ENCODE measurements around the gene CNTN4.

Gene CNTN4

DNA sequence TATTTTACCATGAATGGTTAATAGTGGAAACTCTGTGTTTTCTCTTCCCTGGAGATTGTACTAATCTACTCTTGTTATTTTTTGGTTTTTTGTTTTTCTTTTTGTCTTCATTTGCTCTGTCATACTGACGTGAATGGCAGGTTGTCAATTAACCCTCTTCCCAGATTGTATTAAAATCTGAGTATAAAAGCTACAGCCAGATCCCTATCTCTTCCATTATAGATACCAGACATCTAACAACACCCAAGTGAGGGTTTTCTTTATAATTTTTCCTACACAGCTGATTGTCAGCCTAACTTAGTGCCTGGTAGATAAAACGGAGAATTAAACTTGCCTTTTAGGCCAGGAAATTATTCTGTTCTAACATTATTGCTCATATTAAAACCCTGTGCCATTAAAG lies 848.9 kb downstream of the CNTN4 start:
- Histone ChIP-seq H3K27ac (no peak overlapping the region), H3K36me3 (no peaks in the 10 kb centered on the region), H3K9me3 (ENCODE audit: severe bottlenecking) (no peaks in the 10 kb centered on the region), H3K27me3 (ENCODE audit: insufficient read depth, low read depth, severe bottlenecking) (no peaks in the 10 kb centered on the region), H3K4me3 (ENCODE audit: low read depth, low read length) (no peak overlapping the region)
- DNase-seq, result no peak
- TF ChIP-seq, protein P1, sequence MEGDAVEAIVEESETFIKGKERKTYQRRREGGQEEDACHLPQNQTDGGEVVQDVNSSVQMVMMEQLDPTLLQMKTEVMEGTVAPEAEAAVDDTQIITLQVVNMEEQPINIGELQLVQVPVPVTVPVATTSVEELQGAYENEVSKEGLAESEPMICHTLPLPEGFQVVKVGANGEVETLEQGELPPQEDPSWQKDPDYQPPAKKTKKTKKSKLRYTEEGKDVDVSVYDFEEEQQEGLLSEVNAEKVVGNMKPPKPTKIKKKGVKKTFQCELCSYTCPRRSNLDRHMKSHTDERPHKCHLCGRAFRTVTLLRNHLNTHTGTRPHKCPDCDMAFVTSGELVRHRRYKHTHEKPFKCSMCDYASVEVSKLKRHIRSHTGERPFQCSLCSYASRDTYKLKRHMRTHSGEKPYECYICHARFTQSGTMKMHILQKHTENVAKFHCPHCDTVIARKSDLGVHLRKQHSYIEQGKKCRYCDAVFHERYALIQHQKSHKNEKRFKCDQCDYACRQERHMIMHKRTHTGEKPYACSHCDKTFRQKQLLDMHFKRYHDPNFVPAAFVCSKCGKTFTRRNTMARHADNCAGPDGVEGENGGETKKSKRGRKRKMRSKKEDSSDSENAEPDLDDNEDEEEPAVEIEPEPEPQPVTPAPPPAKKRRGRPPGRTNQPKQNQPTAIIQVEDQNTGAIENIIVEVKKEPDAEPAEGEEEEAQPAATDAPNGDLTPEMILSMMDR (IDR thresholded peaks at IDR 0.05; ENCODE audit: low read depth, low read length), result no peak

DNA sequence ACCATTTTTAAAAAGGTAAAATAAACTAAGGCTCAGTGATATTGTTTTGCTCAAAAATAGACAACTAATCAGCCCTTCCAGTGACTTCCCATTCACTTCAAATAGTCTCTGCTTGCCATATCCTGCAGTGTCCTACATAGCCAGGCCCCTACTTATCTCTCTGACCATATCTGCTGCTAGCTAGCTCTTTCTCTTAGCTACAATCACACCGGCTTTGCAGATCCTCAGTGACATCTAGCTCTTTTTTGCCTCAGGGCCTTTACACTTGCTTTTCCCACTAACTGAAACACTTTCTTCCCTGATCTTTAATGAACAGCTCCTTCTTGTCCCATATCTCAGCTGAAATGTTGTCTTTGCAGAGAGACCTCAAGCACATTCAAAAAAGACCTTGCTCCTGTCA lies 850.2 kb downstream of the CNTN4 start:
- TF ChIP-seq, protein P1 (IDR thresholded peaks at IDR 0.05; ENCODE audit: low read depth, low read length), result no peak
- DNase-seq, result no peak

DNA sequence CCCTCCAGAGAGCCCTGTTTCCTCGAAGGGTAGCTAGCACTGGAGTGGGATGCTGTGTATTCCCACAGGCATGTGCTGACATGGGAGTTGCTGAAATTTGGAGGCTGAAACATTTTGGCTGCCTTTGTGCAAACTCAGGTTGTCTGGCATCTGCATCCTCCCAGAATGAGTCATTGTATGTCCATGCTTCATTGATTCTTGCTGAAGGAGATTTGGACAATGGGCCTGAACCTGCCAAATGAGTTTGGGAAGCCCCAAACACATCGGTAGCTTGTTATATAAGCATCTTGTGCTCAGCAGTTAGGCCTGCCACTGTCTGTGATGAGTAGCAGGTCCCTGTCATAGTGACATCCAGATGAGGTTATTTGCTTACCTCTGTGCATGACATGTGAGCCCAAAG lies 851.5 kb downstream of the CNTN4 start:
- Histone ChIP-seq H3K4me3 (ENCODE audit: low read depth, low read length) (no peak overlapping the region), H3K9me3 (ENCODE audit: severe bottlenecking) (no peaks in the 10 kb centered on the region), H3K36me3 (no peaks in the 10 kb centered on the region), H3K27ac (no peak overlapping the region), H3K27me3 (ENCODE audit: insufficient read depth, low read depth, severe bottlenecking) (no peaks in the 10 kb centered on the region)
- TF ChIP-seq, protein P1 (IDR thresholded peaks at IDR 0.05; ENCODE audit: low read depth, low read length), result no peak
- no peak for DNase-seq

More for the DNA sequence above, 850.2 kb downstream of the CNTN4 start:
- H3K9me3 ChIP-seq (ENCODE audit: severe bottlenecking), result no peaks in the 10 kb centered on the region
- H3K4me3 ChIP-seq (ENCODE audit: low read depth, low read length), result no peak overlapping the region
- H3K27me3 ChIP-seq (ENCODE audit: insufficient read depth, low read depth, severe bottlenecking), result no peaks in the 10 kb centered on the region
- no peaks in the 10 kb centered on the region for H3K36me3 ChIP-seq
- no peak overlapping the region for H3K27ac ChIP-seq

DNA sequence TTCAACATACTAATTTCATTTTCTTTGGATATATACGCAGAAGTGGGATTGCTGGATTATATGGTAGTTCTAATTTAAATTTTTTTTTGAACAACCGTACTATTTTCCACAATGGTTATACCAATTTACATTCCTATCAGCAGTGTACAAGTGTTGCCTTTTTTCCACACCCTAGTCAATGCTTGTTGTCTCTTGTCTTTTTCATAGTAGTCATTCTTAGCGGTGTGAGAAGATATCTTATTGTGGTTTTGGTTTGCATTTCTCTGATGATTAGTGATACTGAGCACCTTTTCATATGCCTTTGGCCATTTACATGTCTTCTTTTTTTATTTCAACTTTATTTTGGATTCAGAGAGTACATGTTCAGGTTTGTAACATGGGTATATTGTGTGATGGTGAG lies 858.4 kb downstream of the CNTN4 start:
- no peaks in the 10 kb centered on the region for H3K27me3 ChIP-seq (ENCODE audit: insufficient read depth, low read depth, severe bottlenecking)
- H3K36me3 ChIP-seq, result no peaks in the 10 kb centered on the region
- H3K9me3 ChIP-seq (ENCODE audit: severe bottlenecking), result no peaks in the 10 kb centered on the region
- TF ChIP-seq, protein P1 (IDR thresholded peaks at IDR 0.05; ENCODE audit: low read depth, low read length), result no peak
- no peak overlapping the region for H3K27ac ChIP-seq
- no peak for DNase-seq
- H3K4me3 ChIP-seq (ENCODE audit: low read depth, low read length), result no peak overlapping the region

DNA sequence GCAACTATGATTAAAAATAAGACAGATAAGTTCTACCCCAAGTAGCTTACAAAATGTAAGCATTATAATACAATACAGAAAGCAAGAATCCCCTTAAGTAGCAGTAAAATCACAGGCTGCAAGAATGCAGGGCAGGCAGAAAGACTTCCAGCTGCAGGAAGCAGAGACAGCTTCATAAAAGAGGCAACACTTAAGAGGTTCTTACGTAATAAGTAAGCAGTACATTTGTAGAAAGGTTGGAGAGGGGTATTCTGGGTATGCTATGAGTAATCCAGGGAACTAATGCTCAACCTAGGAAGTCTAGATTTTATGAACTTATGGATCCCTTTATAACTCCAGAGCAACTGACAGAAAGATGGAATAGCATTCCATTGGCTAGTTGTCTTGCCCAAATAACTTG lies 859.9 kb downstream of the CNTN4 start:
- TF ChIP-seq, protein P1 (IDR thresholded peaks at IDR 0.05; ENCODE audit: low read depth, low read length), result no peak
- DNase-seq, result no peak
- no peak overlapping the region for H3K4me3 ChIP-seq (ENCODE audit: low read depth, low read length)
- no peaks in the 10 kb centered on the region for H3K9me3 ChIP-seq (ENCODE audit: severe bottlenecking)
- no peaks in the 10 kb centered on the region for H3K36me3 ChIP-seq
- H3K27me3 ChIP-seq (ENCODE audit: insufficient read depth, low read depth, severe bottlenecking), result no peaks in the 10 kb centered on the region
- no peak overlapping the region for H3K27ac ChIP-seq

DNA sequence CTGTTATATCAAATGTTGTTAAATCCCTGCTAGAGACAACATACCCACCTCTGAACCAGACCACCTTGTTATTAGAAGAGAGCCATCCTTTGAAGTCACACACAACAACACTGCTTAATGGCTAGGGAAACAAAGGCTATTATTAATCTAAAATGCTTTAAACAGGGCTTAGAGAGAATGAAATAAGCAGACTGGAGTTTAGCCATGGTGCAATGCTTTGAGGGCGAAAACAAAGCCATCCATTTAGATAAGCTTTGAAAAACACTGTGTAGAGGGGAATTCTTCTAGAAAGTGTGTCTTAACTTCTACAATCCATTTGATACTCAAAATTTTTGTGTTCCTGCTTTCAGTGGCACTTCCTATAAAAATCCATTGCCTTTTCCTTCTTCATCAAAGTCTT lies 862.9 kb downstream of the CNTN4 start:
- H3K27me3 ChIP-seq (ENCODE audit: insufficient read depth, low read depth, severe bottlenecking), result no peaks in the 10 kb centered on the region
- no peak overlapping the region for H3K27ac ChIP-seq
- no peak for DNase-seq
- H3K4me3 ChIP-seq (ENCODE audit: low read depth, low read length), result no peak overlapping the region
- TF ChIP-seq, protein P1 (IDR thresholded peaks at IDR 0.05; ENCODE audit: low read depth, low read length), result no peak
- no peaks in the 10 kb centered on the region for H3K9me3 ChIP-seq (ENCODE audit: severe bottlenecking)
- H3K36me3 ChIP-seq, result no peaks in the 10 kb centered on the region
